Measurements from ENCODE around the gene DEPDC5. TPM values are rescaled to one million over a fixed set of nuclear protein-coding genes. Genes with fewer than 3 reads are reported as not detected.

DEPDC5 gene
- total and polyA plus RNA-seq, 2 of the 8 experiments (the other 6 are each of a cell fraction or from before 2014, with no cell fraction given), result 18.3 to 26.5 TPM

- TF ChIP-seq CHD7 (IDR thresholded peaks at IDR 0.05; ENCODE audit: insufficient replicate concordance, low read length) (no peak), E2F6 (IDR thresholded peaks at IDR 0.05) (no peak), GTF2F1 (IDR thresholded peaks at IDR 0.05; ENCODE audit: borderline replicate concordance, low read depth, low read length) (no peak), MAX (IDR thresholded peaks at IDR 0.05) (no peak)
These were observed 66.8 kb downstream of the DEPDC5 start (continued) for GRCh38 chr22:31820655-31821054.
